ENCODE measurements around the gene MVB12B. TPM values are rescaled to one million over a fixed set of nuclear protein-coding genes. Genes with fewer than 3 reads are reported as not detected.

Gene MVB12B
- total and polyA plus RNA-seq, 2 of the 8 experiments (the other 6 are each of a cell fraction or from before 2014, with no cell fraction given): 2.6 to 5.0 TPM

GRCh38 chr9:126496181-126496576 is 169.6 kb downstream of the MVB12B start (continued):
- TF ChIP-seq CHD7 (IDR thresholded peaks at IDR 0.05; ENCODE audit: insufficient replicate concordance, low read length) (no peak), RNF2 (IDR thresholded peaks at IDR 0.05; ENCODE audit: borderline replicate concordance, low read depth, low read length, missing control alignments, poor library complexity, severe bottlenecking) (no peak), RFX5 (IDR thresholded peaks at IDR 0.05; ENCODE audit: borderline replicate concordance, low read depth, low read length) (no peak), SP4 (IDR thresholded peaks at IDR 0.05; ENCODE audit: low read length) (no peak), EGR1 (IDR thresholded peaks at IDR 0.05; ENCODE audit: borderline replicate concordance, low read depth, low read length) (no peak), RAD21 (IDR thresholded peaks at IDR 0.05 in 1 of 2, conservative IDR thresholded peaks at IDR 0.05 in 1 of 2; ENCODE audit: low read depth in 2 of 2, low read length in 2 of 2) (no peak)
